IMR-90 (cell line): Measurements from ENCODE around the gene CACNA1D. TPM values are rescaled to one million over a fixed set of nuclear protein-coding genes. Genes with fewer than 3 reads are reported as not detected.

Experiments used
- ATAC-seq: fragments of 200-7000 bp; cut with Tn5 transposase; 2 replicates; pipeline ENCODE4 v1.9.1; 2020; ENCODE audit warnings: low read depth, mild to moderate bottlenecking, moderate library complexity
- BruUV-seq: library from RNA; stranded (reverse); fragments of 400-500 nt; replicated peaks from 2 replicates; lab custom pipeline; 2021; lab: Mats Ljungman, UMichigan
- CTCF ChIA-PET: fragments of 300-600 bp; formaldehyde crosslinking; extraction: SDS; loops from one replicate; lab custom pipeline; 2021; ENCODE audit warnings: antibody characterized with exemption; lab: Yijun Ruan, JAX
- POLR2A ChIA-PET: fragments of 300-600 bp; sonication (Branson Sonifier 250); formaldehyde crosslinking; loops from one replicate; lab custom pipeline; 2022; ENCODE audit warnings: antibody characterized with exemption; ENCODE audit not compliant: unreplicated experiment; lab: Charles Lee
- DNase-seq: peaks from one replicate; pipeline ENCODE4 v3.0.0; 2013
- H2AFZ ChIP-seq: replicated peaks from 2 replicates; pipeline ENCODE3; 2013; ENCODE audit warnings: low read length, mild to moderate bottlenecking; ENCODE audit not compliant: poor library complexity
- H2AK5ac ChIP-seq: 2 replicates; pipeline ENCODE4 v1.6.1; 2013; ENCODE audit warnings: low read depth, low read length, inconsistent platforms
- H2AK9ac ChIP-seq: replicated peaks from 2 replicates; pipeline ENCODE3; 2013; ENCODE audit warnings: mild to moderate bottlenecking, low read depth, low read length, moderate library complexity; ENCODE audit not compliant: poor library complexity
- H2BK120ac ChIP-seq: 2 replicates; pipeline ENCODE4 v1.6.1; 2013; ENCODE audit warnings: low read depth, low read length, inconsistent platforms
- H2BK15ac ChIP-seq: 3 replicates; pipeline ENCODE4 v1.6.1; 2013; ENCODE audit warnings: low read depth, low read length, inconsistent platforms
- H2BK20ac ChIP-seq: 2 replicates; pipeline ENCODE4 v1.6.1; 2013; ENCODE audit warnings: low read depth, mild to moderate bottlenecking, inconsistent platforms, low read length, moderate library complexity
- H2BK5ac ChIP-seq: 2 replicates; pipeline ENCODE4 v1.6.1; 2013; ENCODE audit warnings: mild to moderate bottlenecking, low read depth, low read length, inconsistent platforms; ENCODE audit not compliant: poor library complexity, severe bottlenecking
- H3K14ac ChIP-seq: replicated peaks from 2 replicates; pipeline ENCODE4 v1.6.1; 2013; ENCODE audit warnings: low read depth, low read length, inconsistent platforms
- H3K18ac ChIP-seq: 2 replicates; pipeline ENCODE4 v1.6.1; 2013; ENCODE audit warnings: low read depth, low read length, control low read depth
- H3K23ac ChIP-seq: 2 replicates; pipeline ENCODE4 v1.6.1; 2013; ENCODE audit warnings: low read depth, low read length, inconsistent platforms
- H3K27ac ChIP-seq: 2 replicates; pipeline ENCODE4 v1.5.1; 2013; ENCODE audit warnings: mild to moderate bottlenecking, control low read depth, low read length; ENCODE audit not compliant: insufficient read depth
- H3K27me3 ChIP-seq: 2 replicates; pipeline ENCODE4 v1.6.1; 2013; ENCODE audit warnings: low read length; ENCODE audit not compliant: control insufficient read depth, insufficient read depth
- H3K36me3 ChIP-seq: 2 replicates; pipeline ENCODE4 v1.6.1; 2013; ENCODE audit warnings: low read length, mixed read lengths; ENCODE audit not compliant: control insufficient read depth, insufficient read depth
- H3K4ac ChIP-seq: 2 replicates; pipeline ENCODE4 v1.6.1; 2013; ENCODE audit warnings: low read depth, low read length, inconsistent platforms
- H3K4me1 ChIP-seq: 2 replicates; pipeline ENCODE4 v1.6.1; 2013; ENCODE audit warnings: low read length, mixed read lengths; ENCODE audit not compliant: control insufficient read depth, insufficient read depth
- H3K4me2 ChIP-seq: 2 replicates; pipeline ENCODE4 v1.6.1; 2013; ENCODE audit warnings: low read depth, mild to moderate bottlenecking, control low read depth, low read length, moderate library complexity
- H3K4me3 ChIP-seq: 2 replicates; pipeline ENCODE4 v1.5.1; 2013; ENCODE audit warnings: low read depth, mild to moderate bottlenecking, control low read depth, low read length, moderate library complexity; ENCODE audit not compliant: insufficient read depth
- H3K56ac ChIP-seq: 2 replicates; pipeline ENCODE4 v1.6.1; 2013; ENCODE audit warnings: low read length, inconsistent platforms; ENCODE audit not compliant: insufficient read depth; ENCODE audit errors: extremely low read depth
- H3K79me1 ChIP-seq, 2 experiments: 2 replicates each; pipeline ENCODE4 v1.6.1; 2013; ENCODE audit warnings: low read length in 2 of 2, inconsistent platforms in 1 of 2, low read depth in 1 of 2
- H3K9ac ChIP-seq: 2 replicates; pipeline ENCODE4 v1.6.1; 2013; ENCODE audit warnings: low read depth, low read length, control low read depth
- H3K9me1 ChIP-seq: 2 replicates; pipeline ENCODE4 v1.6.1; 2013; ENCODE audit warnings: low read length, inconsistent platforms; ENCODE audit not compliant: insufficient read depth
- H3K9me3 ChIP-seq: 2 replicates; pipeline ENCODE4 v1.6.1; 2013; ENCODE audit warnings: low read length; ENCODE audit not compliant: control insufficient read depth, insufficient read depth
- H4K20me1 ChIP-seq: 2 replicates; pipeline ENCODE4 v1.6.1; 2013; ENCODE audit warnings: low read length, inconsistent platforms; ENCODE audit not compliant: insufficient read depth
- H4K5ac ChIP-seq: 2 replicates; pipeline ENCODE4 v1.6.1; 2013; ENCODE audit warnings: mild to moderate bottlenecking, low read depth, low read length, control low read depth
- H4K8ac ChIP-seq, 2 experiments: 2 replicates each; pipeline ENCODE4 v1.6.1; 2013; ENCODE audit warnings: low read depth in 2 of 2, low read length in 2 of 2, control low read depth in 1 of 2, inconsistent platforms in 1 of 2
- H4K91ac ChIP-seq: 2 replicates; pipeline ENCODE4 v1.6.1; 2013; ENCODE audit warnings: low read depth, low read length, inconsistent platforms; ENCODE audit not compliant: insufficient read depth
- BHLHE40 ChIP-seq: fragments of 150-350 bp; IDR thresholded peaks from 2 replicates; pipeline ENCODE4 v1.6.1; 2016; ENCODE audit warnings: mild to moderate bottlenecking, low read depth, low read length
- CEBPB ChIP-seq: IDR thresholded peaks from 2 replicates; pipeline ENCODE4 v1.6.1; 2012; ENCODE audit warnings: low read depth, low read length, improper control_type of control experiment
- CHD1 ChIP-seq: IDR thresholded peaks from 2 replicates; pipeline ENCODE4 v1.6.1; 2012; ENCODE audit warnings: low read depth, low read length, improper control_type of control experiment
- FOS ChIP-seq: fragments of 150-350 bp; IDR thresholded peaks from 2 replicates; pipeline ENCODE4 v1.6.1; 2016; ENCODE audit warnings: low read depth, low read length
- MAFK ChIP-seq: IDR thresholded peaks from 2 replicates; pipeline ENCODE4 v1.6.1; 2012; ENCODE audit warnings: low read depth, low read length, improper control_type of control experiment
- MAZ ChIP-seq: IDR thresholded peaks from 2 replicates; pipeline ENCODE4 v1.6.1; 2012; ENCODE audit warnings: low read depth, mild to moderate bottlenecking, low read length, improper control_type of control experiment, moderate library complexity, borderline replicate concordance
- MXI1 ChIP-seq: IDR thresholded peaks from 2 replicates; pipeline ENCODE4 v1.6.1; 2012; ENCODE audit warnings: low read depth, mild to moderate bottlenecking, low read length, moderate library complexity, borderline replicate concordance
- POLR2A ChIP-seq: IDR thresholded peaks from 2 replicates; pipeline ENCODE4 v1.6.1; 2012; ENCODE audit warnings: mild to moderate bottlenecking, low read depth, low read length
- RAD21 ChIP-seq: IDR thresholded peaks from 2 replicates; pipeline ENCODE4 v1.6.1; 2012; ENCODE audit warnings: low read length, improper control_type of control experiment
- RCOR1 ChIP-seq: IDR thresholded peaks from 2 replicates; pipeline ENCODE4 v1.6.1; 2012; ENCODE audit warnings: mild to moderate bottlenecking, low read length, improper control_type of control experiment; ENCODE audit not compliant: insufficient replicate concordance
- RFX5 ChIP-seq: IDR thresholded peaks from 2 replicates; pipeline ENCODE4 v1.8.0; 2012; ENCODE audit warnings: low read depth, mild to moderate bottlenecking, low read length, moderate library complexity
- SMC3 ChIP-seq: fragments of 150-350 bp; IDR thresholded peaks from 2 replicates; pipeline ENCODE4 v1.6.1; 2016; ENCODE audit warnings: low read depth, mild to moderate bottlenecking, antibody characterized with exemption, low read length, moderate library complexity
- WGBS, 2 experiments: methylation state at CpG; one replicate each; pipeline versions ENCODE4 v1.1.5 to v1.1.7; 2013; ENCODE audit warnings: missing lambda C conversion rate in 2 of 2; ENCODE audit not compliant: insufficient read length in 1 of 2; ENCODE audit errors: extremely low coverage in 2 of 2; 5-methylcytosine and 5-hydroxymethylcytosine counted together
- dilution Hi-C: fragments of 300-500 bp; cut with HindIII; formaldehyde crosslinking; loops from one replicate; pipeline ENCODE4 v1.14.3; 2018; ENCODE audit warnings: low sequenced_read_pairs; ENCODE audit not compliant: unreplicated experiment
- in situ Hi-C: fragments of 300-500 bp; cut with MboI; formaldehyde crosslinking; loops from 3 replicates; pipeline ENCODE4 v1.14.3; 2019; ENCODE audit warnings: low sequenced_read_pairs, inconsistent platforms, mixed read lengths
- intact Hi-C: fragments of 100-400 bp; cut with micrococcal nuclease; formaldehyde crosslinking; loops from 2 replicates; pipeline ENCODE4 v1.10.0; 2022
- polyA plus RNA-seq, 3 experiments: library from polyadenylated mRNA; depleted of rRNA; stranded (reverse); fragments of >200 nt; gene quantifications; 2 replicates each; pipeline ENCODE4 v1.2.3, GENCODE V29; 2012; ENCODE audit warnings: low replicate concordance in 1 of 3
- total RNA-seq: library from RNA; depleted of rRNA; stranded (reverse); fragments of >200 nt; gene quantifications from 2 replicates; pipeline ENCODE4 v1.2.3, GENCODE V29; 2012
- TF ChIP-seq, protein P1 (sequence below): fragments of 150-350 bp; IDR thresholded peaks from 2 replicates; pipeline ENCODE4 v1.6.1; 2017; ENCODE audit warnings: mild to moderate bottlenecking, antibody characterized with exemption, low read length, low read depth
- TF ChIP-seq, protein P2 (sequence below): conservative IDR thresholded peaks from 2 replicates; pipeline ENCODE4 v1.5.1; 2012; ENCODE audit warnings: mild to moderate bottlenecking, low read depth, low read length, improper control_type of control experiment

The CACNA1D gene
- total and polyA plus RNA-seq, 2 of the 4 experiments (the other 2 are of a cell fraction): 0.07 TPM; not detected in 1

DNA sequence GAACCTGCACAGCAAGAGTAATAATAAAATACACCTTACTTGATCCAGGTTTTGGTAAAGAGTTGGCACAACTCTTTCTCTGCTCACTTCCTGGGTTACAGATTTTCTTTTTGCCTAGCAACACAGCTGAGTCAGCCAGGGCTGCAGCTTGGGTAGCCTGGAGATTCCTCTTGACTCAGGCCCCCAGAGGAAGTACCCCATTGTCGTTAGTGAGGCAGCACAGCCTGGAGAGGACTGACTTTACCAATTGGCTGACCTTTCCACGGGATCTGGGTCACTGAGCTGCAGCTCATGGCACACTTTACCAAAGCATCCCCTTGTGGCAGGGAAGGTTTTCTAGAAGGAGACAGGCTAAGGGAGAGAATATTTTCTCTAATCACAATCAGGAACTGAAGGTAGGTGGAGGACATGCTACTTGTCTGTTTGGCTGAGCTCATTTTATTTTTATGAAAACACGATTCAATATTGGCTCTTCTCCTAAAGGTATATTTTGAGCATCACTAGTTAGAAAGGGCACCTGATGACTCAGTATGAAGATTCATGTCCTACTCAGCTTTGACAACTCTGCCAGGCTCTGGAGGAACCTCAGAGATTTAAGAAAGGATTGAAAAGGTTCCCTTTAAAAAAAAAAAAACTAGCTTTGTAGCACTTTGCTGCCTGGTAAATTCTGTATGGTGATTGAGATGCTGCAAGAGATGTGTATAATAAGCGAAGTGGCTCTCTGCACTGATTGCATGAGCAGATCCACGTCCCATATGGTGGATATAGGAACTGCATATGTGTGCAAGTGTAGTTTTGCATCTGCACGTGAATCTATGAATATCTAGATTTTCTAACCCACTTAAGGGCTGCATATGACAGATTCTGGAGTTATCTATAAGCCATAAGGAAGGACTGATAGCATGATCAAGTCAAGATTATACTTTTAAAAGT is 227.0 kb downstream of the CACNA1D start (continued):
- TF ChIP-seq MAZ: no peak

DNA sequence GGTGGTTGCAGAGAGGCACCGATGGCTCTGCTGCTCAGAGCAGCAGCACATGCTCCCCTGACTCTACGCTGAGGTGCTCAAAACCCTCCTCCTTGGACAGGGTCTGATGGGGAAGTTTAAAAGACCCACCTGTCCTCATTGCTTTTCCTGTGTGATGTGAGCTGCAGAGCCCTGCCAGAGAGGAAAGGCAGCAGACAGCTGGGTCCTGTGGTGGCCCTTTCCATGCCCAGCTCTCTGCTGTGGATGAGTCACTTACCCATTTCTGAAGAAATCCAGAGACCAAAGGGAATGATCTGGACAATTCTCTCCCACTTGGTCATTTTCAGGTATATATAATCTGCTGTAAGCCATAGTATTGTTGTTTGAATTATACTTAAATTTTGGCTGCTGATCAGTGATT is 230.2 kb downstream of the CACNA1D start:
- no peak overlapping the region for H3K18ac ChIP-seq
- H4K5ac ChIP-seq: no peak overlapping the region
- in situ Hi-C loops: loop anchor here (25.0 kb wide), 2 partner anchors 512 to 612 kb away; no protein-coding TSS in a partner anchor
- no peak overlapping the region for H3K27ac ChIP-seq
- no peak overlapping the region for H2BK20ac ChIP-seq
- dilution Hi-C loops: no loop called here
- no CpG with 5 or more reads among the region's 2 CpGs for WGBS, 2 experiments
- ChIA-PET CTCF (no interaction called here), POLR2A (interaction anchor here (0.7 kb wide), 1 partner anchor 17 kb away, joined by 5 read pairs; no protein-coding TSS in a partner anchor)
- no peaks in the 10 kb centered on the region for H3K4me1 ChIP-seq
- no peaks in the 10 kb centered on the region for H3K36me3 ChIP-seq
- no peak overlapping the region for H3K23ac ChIP-seq
- H3K4me3 ChIP-seq: no peak overlapping the region
- H3K9ac ChIP-seq: no peak overlapping the region
- no peak overlapping the region for H3K14ac ChIP-seq
- no peak overlapping the region for H4K91ac ChIP-seq
- H3K9me3 ChIP-seq: no peaks in the 10 kb centered on the region
- no peak overlapping the region for H4K8ac ChIP-seq
- no peak overlapping the region for H3K4me2 ChIP-seq
- peaks cover 2% of the 10 kb centered on the region for H3K27me3 ChIP-seq
- ATAC-seq (no peak), DNase-seq (no peak)
- no peak overlapping the region for H2BK120ac ChIP-seq
- no peak overlapping the region for H2BK15ac ChIP-seq
- BruUV-seq: no TSS peak
- H3K9me1 ChIP-seq: no peaks in the 10 kb centered on the region; the same call in 1 of the 2 replicates
- intact Hi-C loops: no loop called here
- no peak overlapping the region for H3K4ac ChIP-seq
- no peak overlapping the region for H2AK5ac ChIP-seq
- H4K20me1 ChIP-seq: no peaks in the 10 kb centered on the region
- no peak overlapping the region for H2BK5ac ChIP-seq
- H2AK9ac ChIP-seq: no peak overlapping the region
- no peak overlapping the region for H2AFZ ChIP-seq
- no peaks in the 10 kb centered on the region for H3K79me1 ChIP-seq
- no peak overlapping the region for H3K56ac ChIP-seq
- no peak for TF ChIP-seq POLR2A
- TF ChIP-seq FOS: no peak
- TF ChIP-seq MAZ: no peak
- no peak for TF ChIP-seq MAFK
- no peak for TF ChIP-seq BHLHE40
- no peak for TF ChIP-seq MXI1
- TF ChIP-seq, protein P1, sequence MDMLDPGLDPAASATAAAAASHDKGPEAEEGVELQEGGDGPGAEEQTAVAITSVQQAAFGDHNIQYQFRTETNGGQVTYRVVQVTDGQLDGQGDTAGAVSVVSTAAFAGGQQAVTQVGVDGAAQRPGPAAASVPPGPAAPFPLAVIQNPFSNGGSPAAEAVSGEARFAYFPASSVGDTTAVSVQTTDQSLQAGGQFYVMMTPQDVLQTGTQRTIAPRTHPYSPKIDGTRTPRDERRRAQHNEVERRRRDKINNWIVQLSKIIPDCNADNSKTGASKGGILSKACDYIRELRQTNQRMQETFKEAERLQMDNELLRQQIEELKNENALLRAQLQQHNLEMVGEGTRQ: no peak
- TF ChIP-seq CHD1: no peak
- no peak for TF ChIP-seq RAD21
- no peak for TF ChIP-seq RFX5
- TF ChIP-seq, protein P2, sequence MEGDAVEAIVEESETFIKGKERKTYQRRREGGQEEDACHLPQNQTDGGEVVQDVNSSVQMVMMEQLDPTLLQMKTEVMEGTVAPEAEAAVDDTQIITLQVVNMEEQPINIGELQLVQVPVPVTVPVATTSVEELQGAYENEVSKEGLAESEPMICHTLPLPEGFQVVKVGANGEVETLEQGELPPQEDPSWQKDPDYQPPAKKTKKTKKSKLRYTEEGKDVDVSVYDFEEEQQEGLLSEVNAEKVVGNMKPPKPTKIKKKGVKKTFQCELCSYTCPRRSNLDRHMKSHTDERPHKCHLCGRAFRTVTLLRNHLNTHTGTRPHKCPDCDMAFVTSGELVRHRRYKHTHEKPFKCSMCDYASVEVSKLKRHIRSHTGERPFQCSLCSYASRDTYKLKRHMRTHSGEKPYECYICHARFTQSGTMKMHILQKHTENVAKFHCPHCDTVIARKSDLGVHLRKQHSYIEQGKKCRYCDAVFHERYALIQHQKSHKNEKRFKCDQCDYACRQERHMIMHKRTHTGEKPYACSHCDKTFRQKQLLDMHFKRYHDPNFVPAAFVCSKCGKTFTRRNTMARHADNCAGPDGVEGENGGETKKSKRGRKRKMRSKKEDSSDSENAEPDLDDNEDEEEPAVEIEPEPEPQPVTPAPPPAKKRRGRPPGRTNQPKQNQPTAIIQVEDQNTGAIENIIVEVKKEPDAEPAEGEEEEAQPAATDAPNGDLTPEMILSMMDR: no peak
- no peak for TF ChIP-seq RCOR1
- no peak for TF ChIP-seq CEBPB
- no peak for TF ChIP-seq SMC3
